Middle frontal gyrus (tissue), 1 donor: ENCODE results near the gene HBG2.

ENCODE experiments used
- DNase-seq: peaks from one replicate; pipeline ENCODE4 v3.0.0-alpha.2; 2015; ENCODE audit warnings: low spot score; ENCODE audit errors: extremely low spot score

HBG2 gene

GRCh38 chr11:5231111-5231510 is 23.5 kb downstream of the HBG2 start:
- DNase-seq = no peak

- no peak for DNase-seq
Observed at GRCh38 chr11:5230266-5230665, 24.3 kb downstream of the HBG2 start.

- DNase-seq = no peak
Observed at GRCh38 chr11:5229796-5230195, 24.8 kb downstream of the HBG2 start.

GRCh38 chr11:5229356-5229755 is 25.2 kb downstream of the HBG2 start:
- DNase-seq = no peak

- no peak for DNase-seq
Observed at GRCh38 chr11:5228124-5228523, 26.5 kb downstream of the HBG2 start.

- DNase-seq = no peak
Observed at GRCh38 chr11:5227681-5228080, 26.9 kb downstream of the HBG2 start.

- no peak for DNase-seq
Observed at GRCh38 chr11:5226732-5227310, 27.8 kb downstream of the HBG2 start, which contains the start of gene HBB. Gene HBB (minus strand): TSS chr11:5227071. CDS start chr11:5227021, 50 bp downstream.

- no peak for DNase-seq
Observed at GRCh38 chr11:5225480-5225871, 29.1 kb downstream of the HBG2 start.

GRCh38 chr11:5224538-5225479 is 29.8 kb downstream of the HBG2 start:
- no peak for DNase-seq

GRCh38 chr11:5223686-5224085 is 30.9 kb downstream of the HBG2 start:
- DNase-seq = no peak

GRCh38 chr11:5223146-5223545 is 31.4 kb downstream of the HBG2 start:
- no peak for DNase-seq

- DNase-seq = no peak
Observed at GRCh38 chr11:5210376-5210885, 44.1 kb downstream of the HBG2 start.

GRCh38 chr11:5204787-5205186 is 49.8 kb downstream of the HBG2 start:
- DNase-seq = no peak

GRCh38 chr11:5203366-5203765 is 51.2 kb downstream of the HBG2 start:
- no peak for DNase-seq
